DND-41 (cell line): ENCODE measurements around the gene NTM.

Source experiments
- ATAC-seq: fragments of 200-7000 bp; cut with Tn5 transposase; 3 replicates; pipeline ENCODE4 v1.9.1; 2021; ENCODE audit warnings: low read depth; ENCODE audit not compliant: insufficient read depth
- DNase-seq: peaks from one replicate; pipeline ENCODE4 v3.0.0-alpha.2; 2020
- H2AFZ ChIP-seq: 2 replicates; pipeline ENCODE4 v1.6.0; 2012; ENCODE audit warnings: low read depth, low read length
- H3K27ac ChIP-seq: 2 replicates; pipeline ENCODE4 v1.5.1; 2012; ENCODE audit warnings: low read length, inconsistent platforms
- H3K27me3 ChIP-seq: fragments of 200-600 bp; sonication (generic); 2 replicates; pipeline ENCODE4 v1.6.0; 2012; ENCODE audit warnings: low read length, mild to moderate bottlenecking, inconsistent platforms; ENCODE audit not compliant: insufficient read depth, poor library complexity
- H3K36me3 ChIP-seq: 2 replicates; pipeline ENCODE4 v1.5.1; 2012; ENCODE audit warnings: low read length, inconsistent platforms; ENCODE audit not compliant: insufficient read depth
- H3K4me1 ChIP-seq: 2 replicates; pipeline ENCODE4 v1.5.1; 2012; ENCODE audit warnings: mild to moderate bottlenecking, low read length; ENCODE audit not compliant: insufficient read depth
- H3K4me2 ChIP-seq: 2 replicates; pipeline ENCODE4 v1.6.0; 2012; ENCODE audit warnings: mild to moderate bottlenecking, moderate library complexity, low read length, inconsistent platforms; ENCODE audit not compliant: insufficient read depth
- H3K4me3 ChIP-seq, 2 experiments: fragments of 200-600 bp in 1 of 2; shearing (Covaris generic) in 1 of 2; 2 replicates each; pipeline ENCODE4 v1.5.1; 2012 to 2016; ENCODE audit warnings: inconsistent platforms in 2 of 2, low read length in 2 of 2, mild to moderate bottlenecking in 2 of 2, low read depth in 1 of 2, moderate library complexity in 1 of 2
- H3K79me2 ChIP-seq: 2 replicates; pipeline ENCODE4 v1.6.0; 2012; ENCODE audit warnings: low read length, inconsistent platforms; ENCODE audit not compliant: insufficient read depth
- H3K9ac ChIP-seq: 2 replicates; pipeline ENCODE4 v1.6.0; 2012; ENCODE audit warnings: low read depth, mild to moderate bottlenecking, inconsistent platforms, low read length, moderate library complexity
- H3K9me3 ChIP-seq: 2 replicates; pipeline ENCODE4 v1.5.1; 2012; ENCODE audit warnings: low read length, moderate library complexity, mild to moderate bottlenecking, inconsistent platforms; ENCODE audit not compliant: insufficient read depth, severe bottlenecking
- H4K20me1 ChIP-seq: 2 replicates; pipeline ENCODE4 v1.6.0; 2012; ENCODE audit warnings: low read length; ENCODE audit not compliant: insufficient read depth
- EZH2 ChIP-seq: IDR thresholded peaks from 3 replicates; pipeline ENCODE4 v1.6.1; 2012; ENCODE audit warnings: borderline replicate concordance, low read depth, mild to moderate bottlenecking, moderate library complexity, low read length, inconsistent platforms; ENCODE audit not compliant: severe bottlenecking
- TF ChIP-seq, protein P1 (sequence below): IDR thresholded peaks from 2 replicates; pipeline ENCODE4 v1.5.1; 2012; ENCODE audit warnings: borderline replicate concordance, low read length, moderate library complexity, mild to moderate bottlenecking; ENCODE audit not compliant: poor library complexity, severe bottlenecking; ENCODE audit errors: extremely low read depth

NTM gene

DNA sequence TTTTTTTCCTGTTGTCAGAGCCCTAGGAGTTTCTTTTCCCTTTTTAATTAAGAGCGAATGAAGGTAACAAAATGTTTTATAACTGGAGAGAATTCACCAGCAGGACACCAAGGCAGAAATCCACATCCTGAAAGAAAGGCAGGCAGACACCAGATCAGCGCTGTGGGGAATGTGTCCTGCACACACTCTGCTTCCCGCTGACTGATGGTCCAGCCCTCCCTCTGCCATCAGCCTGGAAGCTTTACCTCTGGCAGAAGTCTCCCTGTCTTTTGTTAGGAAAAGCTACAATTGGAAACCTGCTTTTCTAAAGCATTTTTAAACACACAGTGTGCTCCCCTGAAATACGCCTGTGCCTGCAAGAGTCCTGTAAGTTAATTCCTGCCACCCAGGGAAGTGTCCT, 638.5 kb downstream of the NTM start:
- Histone ChIP-seq H3K27me3 (peaks cover 7% of the 10 kb centered on the region), H2AFZ (no peak overlapping the region), H3K4me3 (no peak overlapping the region), H3K9me3 (no peaks in the 10 kb centered on the region), H3K4me2 (no peak overlapping the region), H3K27ac (no peak overlapping the region), H4K20me1 (no peaks in the 10 kb centered on the region; the same call in 1 of the 2 replicates), H3K9ac (no peak overlapping the region), H3K79me2 (no peaks in the 10 kb centered on the region), H3K4me1 (no peaks in the 10 kb centered on the region), H3K36me3 (no peaks in the 10 kb centered on the region)
- ATAC-seq (no peak), DNase-seq (no peak)
- no peak for TF ChIP-seq EZH2
- TF ChIP-seq, protein P1, sequence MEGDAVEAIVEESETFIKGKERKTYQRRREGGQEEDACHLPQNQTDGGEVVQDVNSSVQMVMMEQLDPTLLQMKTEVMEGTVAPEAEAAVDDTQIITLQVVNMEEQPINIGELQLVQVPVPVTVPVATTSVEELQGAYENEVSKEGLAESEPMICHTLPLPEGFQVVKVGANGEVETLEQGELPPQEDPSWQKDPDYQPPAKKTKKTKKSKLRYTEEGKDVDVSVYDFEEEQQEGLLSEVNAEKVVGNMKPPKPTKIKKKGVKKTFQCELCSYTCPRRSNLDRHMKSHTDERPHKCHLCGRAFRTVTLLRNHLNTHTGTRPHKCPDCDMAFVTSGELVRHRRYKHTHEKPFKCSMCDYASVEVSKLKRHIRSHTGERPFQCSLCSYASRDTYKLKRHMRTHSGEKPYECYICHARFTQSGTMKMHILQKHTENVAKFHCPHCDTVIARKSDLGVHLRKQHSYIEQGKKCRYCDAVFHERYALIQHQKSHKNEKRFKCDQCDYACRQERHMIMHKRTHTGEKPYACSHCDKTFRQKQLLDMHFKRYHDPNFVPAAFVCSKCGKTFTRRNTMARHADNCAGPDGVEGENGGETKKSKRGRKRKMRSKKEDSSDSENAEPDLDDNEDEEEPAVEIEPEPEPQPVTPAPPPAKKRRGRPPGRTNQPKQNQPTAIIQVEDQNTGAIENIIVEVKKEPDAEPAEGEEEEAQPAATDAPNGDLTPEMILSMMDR, result no peak

DNA sequence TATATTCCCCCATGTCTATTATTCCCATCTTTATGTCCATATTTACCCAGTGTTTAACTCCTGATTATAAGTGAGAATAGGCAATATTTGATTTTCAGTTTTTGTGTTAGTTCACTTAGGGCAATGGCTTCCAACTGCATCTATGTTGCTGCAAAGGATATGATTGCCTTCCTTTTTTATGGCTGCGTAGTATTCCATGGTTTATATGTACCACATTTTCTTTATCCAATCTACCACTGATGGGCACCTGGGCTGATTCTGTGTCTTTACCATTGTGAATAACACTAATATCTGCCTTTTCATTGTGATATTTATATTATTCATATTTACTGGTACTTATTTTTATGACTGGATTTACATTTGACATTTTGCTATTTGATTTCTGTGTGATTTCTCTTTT, 649.6 kb downstream of the NTM start:
- no peak overlapping the region for H3K27ac ChIP-seq
- no peak overlapping the region for H3K9ac ChIP-seq
- peaks cover 2% of the 10 kb centered on the region for H3K9me3 ChIP-seq
- no peaks in the 10 kb centered on the region for H3K79me2 ChIP-seq
- H2AFZ ChIP-seq, result no peak overlapping the region
- no peaks in the 10 kb centered on the region for H3K27me3 ChIP-seq
- no peaks in the 10 kb centered on the region for H4K20me1 ChIP-seq
- no peaks in the 10 kb centered on the region for H3K36me3 ChIP-seq
- ATAC-seq (no peak), DNase-seq (no peak)
- no peak overlapping the region for H3K4me3 ChIP-seq
- no peak overlapping the region for H3K4me2 ChIP-seq
- no peaks in the 10 kb centered on the region for H3K4me1 ChIP-seq
- no peak for TF ChIP-seq EZH2
- TF ChIP-seq, protein P1, result no peak

DNA sequence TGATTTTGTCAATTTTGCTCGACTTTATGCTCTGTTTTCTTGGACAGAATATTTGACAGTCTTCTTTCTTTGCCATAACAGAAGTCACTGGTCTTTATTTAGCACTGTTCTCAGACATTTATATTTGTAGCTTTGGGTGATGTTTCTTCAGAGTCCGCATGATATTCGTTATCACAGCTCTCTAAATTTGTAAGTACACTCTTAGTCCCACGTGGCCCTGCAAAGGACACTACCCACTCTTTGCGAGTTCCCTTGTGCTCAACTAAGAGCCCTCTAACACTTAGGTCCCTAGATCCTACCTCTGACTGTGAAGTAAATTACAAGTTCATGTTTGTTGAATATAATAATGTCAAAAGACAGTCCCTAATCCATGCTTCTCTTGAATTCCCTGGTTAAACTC, 651.9 kb downstream of the NTM start:
- no peaks in the 10 kb centered on the region for H3K79me2 ChIP-seq
- no peak overlapping the region for H3K4me3 ChIP-seq
- ATAC-seq (no peak), DNase-seq (no peak)
- no peak overlapping the region for H3K27ac ChIP-seq
- H3K4me2 ChIP-seq, result no peak overlapping the region
- H3K9me3 ChIP-seq, result peaks cover 2% of the 10 kb centered on the region
- no peak overlapping the region for H2AFZ ChIP-seq
- H3K36me3 ChIP-seq, result no peaks in the 10 kb centered on the region
- H3K4me1 ChIP-seq, result no peaks in the 10 kb centered on the region
- no peak overlapping the region for H3K9ac ChIP-seq
- no peaks in the 10 kb centered on the region for H3K27me3 ChIP-seq
- H4K20me1 ChIP-seq, result no peaks in the 10 kb centered on the region
- TF ChIP-seq, protein P1, result no peak
- no peak for TF ChIP-seq EZH2

DNA sequence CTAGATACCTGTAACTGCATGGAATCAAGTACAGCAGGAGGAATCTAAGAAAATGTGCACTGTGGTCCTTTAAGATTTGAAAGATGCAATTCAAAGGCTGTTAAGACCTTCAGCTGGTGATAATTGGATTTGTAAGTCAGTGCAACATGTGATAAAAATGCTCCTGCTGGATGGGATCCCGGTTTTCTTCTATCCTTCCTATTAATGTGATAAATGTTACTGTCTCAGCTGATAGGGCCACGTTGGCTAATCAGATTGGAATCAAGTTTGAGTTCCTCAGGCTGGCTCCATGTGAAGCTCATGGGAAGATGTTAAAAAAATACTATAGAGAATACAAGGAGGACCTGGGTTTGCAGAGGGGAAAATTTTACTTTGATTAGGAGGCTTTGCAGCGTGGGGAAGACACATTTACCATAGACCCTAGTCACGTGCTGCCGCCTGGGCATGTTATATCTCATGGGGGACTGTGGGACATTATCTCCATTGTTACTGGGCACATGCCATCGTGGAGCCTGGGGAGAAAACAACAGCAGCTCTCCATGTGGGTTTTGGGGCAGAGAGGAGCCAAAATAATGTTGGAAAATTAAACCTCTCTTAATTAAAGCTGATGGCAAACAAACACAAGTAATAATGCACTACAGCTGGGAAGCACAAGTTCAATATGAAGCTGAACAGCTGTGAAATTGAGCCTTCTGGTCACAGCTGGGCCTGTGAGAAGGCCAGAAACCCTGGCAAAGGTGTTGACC, 652.5 kb downstream of the NTM start:
- no peak for DNase-seq
- no peaks in the 10 kb centered on the region for H3K4me1 ChIP-seq

More for the DNA sequence above, 652.5 kb downstream of the NTM start:
- H3K4me2 ChIP-seq, result no peak overlapping the region
- TF ChIP-seq, protein P1, result no peak
- no peak for TF ChIP-seq EZH2
- ATAC-seq, result no peak
- no peak overlapping the region for H3K27ac ChIP-seq
- H3K27me3 ChIP-seq, result no peaks in the 10 kb centered on the region
- H4K20me1 ChIP-seq, result no peaks in the 10 kb centered on the region
- no peaks in the 10 kb centered on the region for H3K79me2 ChIP-seq
- H3K9ac ChIP-seq, result no peak overlapping the region
- no peak overlapping the region for H3K4me3 ChIP-seq
- no peak overlapping the region for H2AFZ ChIP-seq
- H3K36me3 ChIP-seq, result no peaks in the 10 kb centered on the region
- H3K9me3 ChIP-seq, result peaks cover 2% of the 10 kb centered on the region
